Stomach (tissue), 4 donors: ENCODE measurements around the gene MREG.

ENCODE experiments used
- EP300 ChIP-seq: sonication (generic); formaldehyde crosslinking; IDR thresholded peaks from one replicate; pipeline ENCODE4 v1.6.1; 2017; ENCODE audit warnings: antibody characterized with exemption
- POLR2AphosphoS5 ChIP-seq, 3 donors: sonication (generic); formaldehyde crosslinking; IDR thresholded peaks; one replicate each; pipeline ENCODE4 v1.6.1; 2016; ENCODE audit warnings: antibody characterized with exemption in 3 of 3
- TF ChIP-seq, protein P1 (sequence below), 7 experiments: fragments of 450-650 bp in 4 of 7; fragments of 200-600 bp in 3 of 7; sonication (generic) in 3 of 7; IDR thresholded peaks; one replicate each; pipeline ENCODE4 v1.5.1; 2016 to 2019; ENCODE audit warnings: antibody characterized with exemption in 7 of 7, control low read depth in 2 of 7, mild to moderate bottlenecking in 1 of 7

DNA sequence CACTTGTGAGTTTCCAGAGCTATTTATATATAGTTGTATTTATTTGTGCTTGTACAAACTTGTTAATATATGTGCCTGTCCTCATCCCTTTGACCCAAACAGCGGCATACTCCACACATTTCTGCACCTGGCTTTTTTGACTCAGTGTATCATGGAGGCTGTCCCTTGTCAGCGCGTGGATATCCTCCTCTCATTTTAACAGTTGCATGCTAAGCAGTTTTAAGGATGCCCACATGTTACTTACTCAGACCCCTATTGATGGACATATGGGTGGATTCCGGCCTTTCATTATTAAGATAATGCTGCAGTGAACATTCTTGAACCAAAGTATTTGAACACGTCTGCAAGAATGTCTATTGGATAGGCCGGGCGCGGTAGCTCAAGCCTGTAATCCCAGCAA, 655 bp upstream of the MREG start:
- TF ChIP-seq, protein P1, sequence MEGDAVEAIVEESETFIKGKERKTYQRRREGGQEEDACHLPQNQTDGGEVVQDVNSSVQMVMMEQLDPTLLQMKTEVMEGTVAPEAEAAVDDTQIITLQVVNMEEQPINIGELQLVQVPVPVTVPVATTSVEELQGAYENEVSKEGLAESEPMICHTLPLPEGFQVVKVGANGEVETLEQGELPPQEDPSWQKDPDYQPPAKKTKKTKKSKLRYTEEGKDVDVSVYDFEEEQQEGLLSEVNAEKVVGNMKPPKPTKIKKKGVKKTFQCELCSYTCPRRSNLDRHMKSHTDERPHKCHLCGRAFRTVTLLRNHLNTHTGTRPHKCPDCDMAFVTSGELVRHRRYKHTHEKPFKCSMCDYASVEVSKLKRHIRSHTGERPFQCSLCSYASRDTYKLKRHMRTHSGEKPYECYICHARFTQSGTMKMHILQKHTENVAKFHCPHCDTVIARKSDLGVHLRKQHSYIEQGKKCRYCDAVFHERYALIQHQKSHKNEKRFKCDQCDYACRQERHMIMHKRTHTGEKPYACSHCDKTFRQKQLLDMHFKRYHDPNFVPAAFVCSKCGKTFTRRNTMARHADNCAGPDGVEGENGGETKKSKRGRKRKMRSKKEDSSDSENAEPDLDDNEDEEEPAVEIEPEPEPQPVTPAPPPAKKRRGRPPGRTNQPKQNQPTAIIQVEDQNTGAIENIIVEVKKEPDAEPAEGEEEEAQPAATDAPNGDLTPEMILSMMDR (IDR thresholded peaks at IDR 0.05): no peak
- TF ChIP-seq EP300 (no peak), POLR2AphosphoS5 (IDR thresholded peaks at IDR 0.05) (no peak)
